ENCODE measurements around the gene CCNT2.
"Not testable (repeated sequence)": the region's sequence is repeated elsewhere in the genome, so short reads cannot be mapped to it uniquely, and the experiment has no call there.

CCNT2 gene

GRCh38 chr2:134900151-134900550 lies 18.5 kb upstream of the CCNT2 start:
- Histone ChIP-seq H3K27ac (no peak overlapping the region), H3K36me3 (no peaks in the 10 kb centered on the region), H3K27me3 (no peaks in the 10 kb centered on the region), H3K9me3 (no peaks in the 10 kb centered on the region), H3K4me1 (no peaks in the 10 kb centered on the region), H3K4me3 (no peak overlapping the region)
- no peak for TF ChIP-seq CTCF (IDR thresholded peaks at IDR 0.05)
- no peak for DNase-seq
- intact Hi-C loops (cut with DNase I; ENCODE audit: low total_unique reads) = no loop called here

- intact Hi-C loops (cut with DNase I; ENCODE audit: low total_unique reads); H3K36me3 ChIP-seq; H3K4me3 ChIP-seq; DNase-seq; H3K27ac ChIP-seq; H3K27me3 ChIP-seq; H3K4me1 ChIP-seq; H3K9me3 ChIP-seq: not testable (repeated sequence)
Observed at GRCh38 chr2:134903701-134904100, 14.9 kb upstream of the CCNT2 start.

- no peaks in the 10 kb centered on the region for H3K27me3 ChIP-seq
- H3K36me3 ChIP-seq = no peaks in the 10 kb centered on the region
- no peak for TF ChIP-seq CTCF (IDR thresholded peaks at IDR 0.05)
- H3K27ac ChIP-seq = no peak overlapping the region
- no peak overlapping the region for H3K4me3 ChIP-seq
- intact Hi-C loops (cut with DNase I; ENCODE audit: low total_unique reads) = no loop called here
- no peaks in the 10 kb centered on the region for H3K4me1 ChIP-seq
- no peak for DNase-seq
- peaks cover 0 to 5% (median 0%) of the 10 kb centered on the region in 3 donors for H3K9me3 ChIP-seq
Observed at GRCh38 chr2:134905168-134905567, 13.5 kb upstream of the CCNT2 start.

GRCh38 chr2:134906726-134907125 lies 11.9 kb upstream of the CCNT2 start:
- H3K36me3 ChIP-seq = no peaks in the 10 kb centered on the region
- intact Hi-C loops (cut with DNase I; ENCODE audit: low total_unique reads) = no loop called here
- peaks cover 0 to 5% (median 0%) of the 10 kb centered on the region in 3 donors for H3K9me3 ChIP-seq
- H3K27me3 ChIP-seq = no peaks in the 10 kb centered on the region
- TF ChIP-seq CTCF (IDR thresholded peaks at IDR 0.05) = no peak
- no peak overlapping the region for H3K4me3 ChIP-seq
- H3K4me1 ChIP-seq = no peaks in the 10 kb centered on the region
- DNase-seq = no peak
- no peak overlapping the region for H3K27ac ChIP-seq

- intact Hi-C loops (cut with DNase I; ENCODE audit: low total_unique reads); H3K36me3 ChIP-seq; H3K4me1 ChIP-seq; H3K27me3 ChIP-seq; H3K4me3 ChIP-seq; H3K9me3 ChIP-seq; H3K27ac ChIP-seq; DNase-seq: not testable (repeated sequence)
Observed at GRCh38 chr2:134907441-134908116, 11.0 kb upstream of the CCNT2 start.

GRCh38 chr2:134910763-134911399 lies 7.7 kb upstream of the CCNT2 start:
- no peaks in the 10 kb centered on the region for H3K27me3 ChIP-seq
- intact Hi-C loops (cut with DNase I; ENCODE audit: low total_unique reads) = no loop called here

More at GRCh38 chr2:134910763-134911399, 7.7 kb upstream of the CCNT2 start:
- Histone ChIP-seq H3K27ac (no peak overlapping the region), H3K36me3 (no peaks in the 10 kb centered on the region), H3K9me3 (peaks cover 0 to 5% (median 0%) of the 10 kb centered on the region in 3 donors), H3K4me3 (no peak overlapping the region), H3K4me1 (no peaks in the 10 kb centered on the region)
- no peak for DNase-seq
- TF ChIP-seq CTCF (IDR thresholded peaks at IDR 0.05) = no peak
